IPS-20b (cell line): ENCODE measurements around the gene NDUFA8.

Experiments
- H3K27ac ChIP-seq: one replicate; pipeline ENCODE4 v1.5.1; 2013; ENCODE audit warnings: low read length
- H3K27me3 ChIP-seq: 2 replicates; pipeline ENCODE4 v1.6.1; 2013; ENCODE audit warnings: mild to moderate bottlenecking, low read length, inconsistent platforms; ENCODE audit not compliant: insufficient read depth
- H3K36me3 ChIP-seq: 2 replicates; pipeline ENCODE4 v1.6.1; 2013; ENCODE audit warnings: low read depth, mild to moderate bottlenecking, inconsistent platforms, low read length, moderate library complexity; ENCODE audit not compliant: insufficient read depth
- H3K4me1 ChIP-seq: 2 replicates; pipeline ENCODE4 v1.6.1; 2013; ENCODE audit warnings: mild to moderate bottlenecking, control low read depth, inconsistent platforms, low read length, moderate library complexity; ENCODE audit not compliant: insufficient read depth
- H3K4me3 ChIP-seq: 2 replicates; pipeline ENCODE4 v1.5.1; 2013; ENCODE audit warnings: mild to moderate bottlenecking, low read length, inconsistent platforms
- H3K9ac ChIP-seq: 2 replicates; pipeline ENCODE4 v1.6.1; 2013; ENCODE audit warnings: low read depth, mild to moderate bottlenecking, inconsistent platforms, low read length, moderate library complexity
- H3K9me3 ChIP-seq: 2 replicates; pipeline ENCODE4 v1.6.1; 2013; ENCODE audit warnings: mild to moderate bottlenecking, low read depth, low read length, inconsistent platforms; ENCODE audit not compliant: insufficient read depth

The NDUFA8 gene

DNA sequence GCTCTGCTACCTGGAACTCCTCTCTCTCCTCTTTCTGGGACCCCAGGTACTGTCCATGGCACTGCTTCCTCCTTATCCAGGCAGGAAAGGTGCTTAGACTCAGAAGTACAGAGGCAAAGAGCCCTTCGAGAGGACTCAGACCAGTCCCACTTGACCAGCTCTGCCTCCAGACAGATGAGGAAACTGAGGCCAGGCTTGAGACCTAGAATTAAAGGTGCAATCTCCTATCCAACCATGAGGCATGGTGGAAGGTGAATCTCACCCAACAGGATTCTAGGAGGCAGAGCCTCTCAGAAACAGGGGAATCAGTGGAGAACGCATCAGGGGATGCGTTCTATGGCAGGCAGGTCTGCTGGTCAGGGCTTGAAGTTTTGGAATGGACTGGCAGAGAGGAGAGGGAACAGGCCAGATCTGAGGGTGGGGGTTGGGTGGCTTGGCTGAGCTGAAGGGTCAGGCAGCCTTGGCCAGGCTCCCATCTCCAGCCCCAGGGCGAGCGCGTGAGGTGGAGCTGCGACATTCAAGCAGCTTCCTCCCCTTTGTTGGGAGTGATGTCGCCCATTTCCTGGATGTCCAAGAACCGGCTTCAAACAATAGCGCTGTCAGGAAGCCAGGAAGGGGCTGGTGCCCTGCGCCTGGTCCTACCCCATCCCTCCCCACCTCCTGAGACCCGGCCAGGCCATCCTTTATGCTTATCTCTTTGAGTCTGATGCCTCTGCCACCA, 26.2 kb downstream of the NDUFA8 start:
- Histone ChIP-seq H3K9ac (no peak overlapping the region), H3K27me3 (peaks cover 46% of the 10 kb centered on the region), H3K27ac (no peak overlapping the region), H3K36me3 (no peaks in the 10 kb centered on the region), H3K9me3 (no peaks in the 10 kb centered on the region), H3K4me3 (no peak overlapping the region), H3K4me1 (peaks cover 15% of the 10 kb centered on the region)

DNA sequence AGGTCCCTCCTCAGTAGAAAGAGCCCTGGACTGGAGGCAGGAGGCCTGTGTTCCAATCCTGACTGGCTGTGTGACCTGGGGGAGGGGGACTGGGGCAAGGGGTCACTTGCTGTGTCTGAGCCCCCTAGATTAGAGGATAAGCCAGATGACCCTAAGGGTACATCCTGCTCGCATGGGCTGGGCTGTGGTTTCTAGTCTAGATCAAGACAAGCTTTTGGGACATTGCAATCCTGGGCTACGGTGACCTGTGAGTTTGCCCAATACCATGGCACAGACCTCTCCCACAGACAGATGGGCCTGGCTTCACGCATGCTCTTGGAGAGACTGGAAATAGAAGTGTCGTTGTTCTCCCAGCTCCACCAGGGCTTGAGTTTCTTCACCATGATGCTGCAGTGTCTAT, 27.0 kb downstream of the NDUFA8 start:
- no peak overlapping the region for H3K9ac ChIP-seq
- no peak overlapping the region for H3K27ac ChIP-seq
- H3K27me3 ChIP-seq: peaks cover 53% of the 10 kb centered on the region
- H3K4me3 ChIP-seq: no peak overlapping the region
- no peaks in the 10 kb centered on the region for H3K36me3 ChIP-seq
- peaks cover 15% of the 10 kb centered on the region for H3K4me1 ChIP-seq
- H3K9me3 ChIP-seq: no peaks in the 10 kb centered on the region

DNA sequence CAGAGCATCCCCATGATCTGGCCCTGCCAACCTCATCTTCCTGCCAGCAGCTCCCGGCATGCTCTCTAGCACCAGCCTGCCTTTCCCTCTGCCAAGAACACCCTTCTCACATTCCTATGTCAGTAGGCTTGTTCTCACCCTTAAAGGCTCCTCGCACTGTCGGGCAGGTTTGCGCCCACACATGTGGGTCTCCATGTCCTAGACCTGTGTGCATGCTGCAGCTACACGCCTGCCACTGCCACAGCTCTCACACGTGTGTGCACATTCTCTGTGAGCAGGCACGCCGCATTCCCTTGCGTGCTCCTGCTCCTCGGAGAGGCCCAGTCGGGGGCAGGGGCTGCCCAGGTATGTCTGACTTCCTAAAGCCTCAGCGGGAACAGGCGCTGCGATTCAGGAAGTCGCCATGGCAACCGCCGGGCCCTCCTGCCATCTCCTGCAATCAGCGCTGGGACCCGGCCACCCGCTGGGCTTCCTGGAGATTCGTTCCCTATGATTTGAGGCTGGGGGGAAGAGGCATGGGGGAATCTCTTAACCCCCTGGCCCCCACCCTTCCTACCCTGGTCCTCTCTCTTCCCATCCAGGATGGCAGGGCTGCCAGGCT, 28.1 kb downstream of the NDUFA8 start:
- Histone ChIP-seq H3K27me3 (peaks cover 64% of the 10 kb centered on the region), H3K9me3 (no peaks in the 10 kb centered on the region), H3K27ac (no peak overlapping the region), H3K4me1 (peaks cover 15% of the 10 kb centered on the region), H3K4me3 (peak overlapping the region; percentile 32; the same call in 1 of the 2 replicates), H3K36me3 (no peaks in the 10 kb centered on the region), H3K9ac (no peak overlapping the region)

GRCh38 chr9:122130837-122131236, 28.7 kb downstream of the NDUFA8 start:
- H3K9me3 ChIP-seq: no peaks in the 10 kb centered on the region
- no peak overlapping the region for H3K27ac ChIP-seq
- peaks cover 70% of the 10 kb centered on the region for H3K27me3 ChIP-seq
- H3K4me3 ChIP-seq: no peak overlapping the region
- H3K9ac ChIP-seq: no peak overlapping the region
- H3K4me1 ChIP-seq: peaks cover 15% of the 10 kb centered on the region
- H3K36me3 ChIP-seq: no peaks in the 10 kb centered on the region

- no peaks in the 10 kb centered on the region for H3K9me3 ChIP-seq
- peaks cover 15% of the 10 kb centered on the region for H3K4me1 ChIP-seq
- H3K27ac ChIP-seq: no peak overlapping the region
- H3K36me3 ChIP-seq: no peaks in the 10 kb centered on the region
- peaks cover 78% of the 10 kb centered on the region for H3K27me3 ChIP-seq
- no peak overlapping the region for H3K9ac ChIP-seq
- H3K4me3 ChIP-seq: no peak overlapping the region
Observed at GRCh38 chr9:122129969-122130368, 29.6 kb downstream of the NDUFA8 start.

- no peak overlapping the region for H3K9ac ChIP-seq
- H3K27ac ChIP-seq: no peak overlapping the region
- peaks cover 82% of the 10 kb centered on the region for H3K27me3 ChIP-seq
- no peaks in the 10 kb centered on the region for H3K36me3 ChIP-seq
- no peaks in the 10 kb centered on the region for H3K9me3 ChIP-seq
- peaks cover 11% of the 10 kb centered on the region for H3K4me1 ChIP-seq
- H3K4me3 ChIP-seq: no peak overlapping the region
Observed at GRCh38 chr9:122128969-122129343, 30.6 kb downstream of the NDUFA8 start.

DNA sequence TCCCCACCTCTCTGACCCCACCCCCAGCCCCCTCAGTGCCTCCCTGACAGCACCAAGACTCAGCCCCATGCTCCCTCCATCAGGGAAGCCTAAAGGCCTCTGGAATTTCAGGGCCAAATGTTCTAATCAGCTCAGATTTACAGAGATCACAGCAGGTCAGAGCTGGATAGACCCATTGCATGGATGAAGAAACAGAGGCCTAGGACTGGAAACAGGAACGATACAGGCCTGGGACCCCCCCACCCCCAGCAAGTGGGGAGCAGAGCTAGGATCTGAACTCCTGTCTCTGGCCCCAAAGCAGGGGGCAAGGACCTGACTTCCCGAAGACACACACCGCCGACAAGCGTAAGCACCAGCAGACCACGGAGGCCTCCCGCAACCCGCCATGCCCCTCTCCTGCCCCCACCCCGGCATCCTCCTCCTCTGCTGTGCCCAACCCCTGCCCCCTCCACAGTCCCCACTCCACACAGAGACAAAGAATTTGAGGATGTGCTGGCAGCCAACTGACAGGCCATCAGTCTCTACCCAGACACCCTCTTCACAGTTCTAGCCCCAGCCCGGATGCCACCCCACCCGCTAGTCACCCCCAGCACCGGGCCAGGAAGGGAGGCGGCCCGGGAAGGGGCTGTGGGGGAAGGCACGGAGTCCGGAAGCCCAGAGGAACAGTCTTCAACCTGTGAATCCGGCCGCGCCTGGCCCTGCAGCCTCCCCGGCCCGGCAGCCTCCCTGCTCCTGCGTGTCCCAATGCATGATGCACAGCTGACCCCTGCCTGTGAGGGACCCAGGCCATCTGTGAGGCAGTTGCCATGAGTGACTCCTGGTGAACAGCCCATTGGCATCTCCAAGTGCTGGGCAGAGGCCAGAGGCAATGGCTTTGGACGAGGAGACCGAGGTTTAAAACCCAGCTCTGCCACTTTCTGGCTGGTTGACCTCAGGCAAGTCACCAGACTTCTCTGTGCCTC, 31.3 kb downstream of the NDUFA8 start:
- H3K9me3 ChIP-seq: no peaks in the 10 kb centered on the region
- H3K4me1 ChIP-seq: peaks cover 11% of the 10 kb centered on the region
- peaks cover 75% of the 10 kb centered on the region for H3K27me3 ChIP-seq
- H3K27ac ChIP-seq: no peak overlapping the region
- H3K9ac ChIP-seq: no peak overlapping the region
- no peak overlapping the region for H3K4me3 ChIP-seq
- no peaks in the 10 kb centered on the region for H3K36me3 ChIP-seq

- H3K9me3 ChIP-seq: no peaks in the 10 kb centered on the region
- H3K27ac ChIP-seq: no peak overlapping the region
- no peak overlapping the region for H3K4me3 ChIP-seq
- no peak overlapping the region for H3K9ac ChIP-seq
- H3K36me3 ChIP-seq: no peaks in the 10 kb centered on the region
- H3K4me1 ChIP-seq: peaks cover 11% of the 10 kb centered on the region
- peaks cover 66% of the 10 kb centered on the region for H3K27me3 ChIP-seq
Observed at GRCh38 chr9:122127396-122127798, 32.2 kb downstream of the NDUFA8 start.

GRCh38 chr9:122126331-122127261, 33.0 kb downstream of the NDUFA8 start:
- Histone ChIP-seq H3K27me3 (peaks cover 59% of the 10 kb centered on the region), H3K9ac (peak overlapping the region; percentile 56; the same call in 1 of the 2 replicates), H3K4me1 (peaks cover 4% of the 10 kb centered on the region), H3K9me3 (no peaks in the 10 kb centered on the region), H3K36me3 (no peaks in the 10 kb centered on the region), H3K27ac (no peak overlapping the region), H3K4me3 (peak overlapping the region; percentile 76)

DNA sequence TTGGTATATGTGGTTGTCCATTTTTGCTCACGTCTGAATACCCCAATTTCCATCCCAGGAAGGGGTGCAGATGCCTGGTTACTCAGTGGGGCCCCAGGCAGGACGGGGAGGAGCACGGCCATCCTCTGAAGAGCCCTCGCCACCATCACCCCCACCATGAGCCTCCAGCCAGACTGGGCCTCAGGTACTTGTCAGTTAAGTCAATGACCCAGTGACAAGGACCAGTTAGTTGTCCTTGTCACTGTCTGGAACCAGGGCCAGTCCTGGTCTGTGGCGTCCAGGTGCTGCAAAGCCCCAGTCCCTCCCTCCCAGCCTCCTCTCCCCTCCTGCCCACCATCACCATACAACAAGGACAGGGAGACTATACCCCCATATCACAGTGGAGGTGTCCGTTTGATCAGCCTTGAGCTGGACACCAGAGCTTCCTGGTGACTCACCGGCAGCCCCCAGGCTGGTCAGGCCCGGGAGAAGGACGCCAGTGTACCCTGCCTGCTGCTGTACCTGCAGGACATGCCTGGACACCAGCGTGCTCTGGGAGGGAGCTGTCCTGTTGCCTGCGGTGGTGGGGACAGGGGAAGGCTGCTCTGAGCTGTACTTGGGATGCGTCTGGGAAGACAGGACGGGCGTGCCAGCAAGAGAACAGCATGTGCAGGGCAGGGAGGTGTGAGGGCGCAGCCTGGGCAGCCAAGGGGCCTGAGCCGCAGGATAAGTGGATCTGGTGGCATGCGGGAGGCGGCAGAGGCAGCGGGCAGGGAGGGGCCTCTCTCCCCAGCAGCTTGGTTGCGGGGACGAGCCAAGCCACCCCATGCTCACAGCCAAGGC, 33.9 kb downstream of the NDUFA8 start:
- Histone ChIP-seq H3K27ac (no peak overlapping the region), H3K4me1 (peaks cover 4% of the 10 kb centered on the region; the same call in 1 of the 2 replicates), H3K36me3 (no peaks in the 10 kb centered on the region), H3K27me3 (peaks cover 51% of the 10 kb centered on the region), H3K9me3 (no peaks in the 10 kb centered on the region), H3K9ac (no peak overlapping the region), H3K4me3 (peak overlapping the region; percentile 76)
